ENCODE data around the gene ATP8A2.

ATP8A2 gene

DNA sequence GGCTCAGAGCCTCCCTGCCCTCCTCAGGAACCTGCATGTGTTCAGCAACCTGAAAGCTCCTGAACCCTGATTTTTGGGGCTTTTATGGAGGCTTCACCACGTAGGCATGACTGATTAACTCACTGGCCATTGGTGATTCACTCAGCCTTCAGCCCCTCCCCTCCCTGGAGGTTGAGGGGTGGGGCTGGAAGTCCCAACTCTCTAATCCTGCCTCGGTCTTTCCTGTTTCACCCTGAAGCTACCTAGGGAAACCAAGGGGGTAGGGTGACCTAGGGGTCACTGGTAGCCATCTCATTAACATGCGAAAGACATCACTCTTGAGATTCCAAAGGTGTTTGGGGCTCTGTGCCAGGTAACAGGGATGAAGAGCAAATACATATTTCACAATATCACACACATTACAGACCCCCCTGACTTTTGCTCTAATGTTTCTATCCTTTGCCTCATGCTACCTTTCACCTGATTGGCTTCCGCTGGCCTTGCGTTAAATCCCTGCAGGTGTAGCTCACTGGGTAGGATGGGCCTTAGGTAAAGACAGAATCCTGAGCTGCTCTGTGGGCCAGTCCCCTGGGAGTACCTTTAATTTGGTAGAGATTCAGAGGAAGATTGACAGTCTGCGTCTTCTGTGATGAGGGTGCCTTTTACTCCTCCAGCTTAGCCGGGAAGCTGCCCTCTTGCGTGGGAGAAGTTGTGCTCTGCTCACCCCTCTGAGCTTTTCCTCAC lies 260.6 kb downstream of the ATP8A2 start:
- DNase-seq (ENCODE audit: low read depth): no peak

GRCh38 chr13:25633093-25633492 lies 261.3 kb downstream of the ATP8A2 start:
- no peak for DNase-seq (ENCODE audit: low read depth)

DNA sequence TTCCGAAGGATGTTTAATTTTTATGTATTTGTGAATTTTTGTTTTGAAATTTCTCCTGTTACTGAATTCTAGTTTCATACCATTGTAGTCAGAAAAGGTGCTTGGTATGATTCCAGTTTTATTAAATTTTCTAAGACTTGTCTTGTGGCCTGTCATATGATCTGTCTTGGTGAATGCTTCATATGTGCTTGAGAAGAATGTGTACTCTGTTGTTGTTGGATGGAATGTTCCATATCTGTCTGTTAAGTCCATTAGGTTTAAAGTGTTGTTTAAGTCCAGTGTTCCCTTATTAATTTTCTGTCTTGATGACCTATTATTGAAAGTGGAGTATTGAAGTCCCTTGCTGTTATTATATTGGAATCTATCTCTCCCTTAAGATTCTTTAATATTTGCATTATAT lies 273.9 kb downstream of the ATP8A2 start:
- no peak for DNase-seq (ENCODE audit: low read depth)

DNA sequence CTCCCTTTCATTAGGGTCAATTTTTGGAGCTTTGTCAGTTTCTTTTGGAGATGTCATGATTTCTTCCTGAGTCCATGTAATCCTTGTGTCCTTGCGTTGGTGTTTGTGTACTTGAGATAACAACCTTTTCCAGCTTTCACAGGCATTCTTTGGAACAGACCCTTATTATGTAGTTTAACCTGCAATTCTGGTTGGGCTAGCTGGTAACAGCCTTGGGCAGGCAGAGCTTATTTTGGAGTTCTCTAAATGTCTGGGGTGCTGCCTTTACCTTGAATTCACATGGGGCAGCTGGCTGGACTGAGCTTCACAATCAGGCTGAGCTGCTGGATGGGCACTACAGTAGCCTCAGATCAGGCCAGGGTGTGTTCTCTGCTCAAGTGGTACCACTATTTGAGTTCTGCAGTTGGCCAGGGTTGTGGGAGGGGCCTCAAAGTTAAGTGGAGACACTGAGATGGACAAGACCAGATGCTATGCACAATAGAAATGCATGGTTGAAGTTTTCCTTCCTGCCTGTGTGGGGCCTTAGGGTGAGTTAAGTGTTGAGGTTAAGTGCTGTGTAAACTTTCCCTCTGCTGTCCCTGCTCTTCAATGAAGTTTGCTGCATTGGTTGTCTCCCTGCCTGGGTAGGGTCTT lies 277.3 kb downstream of the ATP8A2 start:
- no peak for DNase-seq (ENCODE audit: low read depth)

DNA sequence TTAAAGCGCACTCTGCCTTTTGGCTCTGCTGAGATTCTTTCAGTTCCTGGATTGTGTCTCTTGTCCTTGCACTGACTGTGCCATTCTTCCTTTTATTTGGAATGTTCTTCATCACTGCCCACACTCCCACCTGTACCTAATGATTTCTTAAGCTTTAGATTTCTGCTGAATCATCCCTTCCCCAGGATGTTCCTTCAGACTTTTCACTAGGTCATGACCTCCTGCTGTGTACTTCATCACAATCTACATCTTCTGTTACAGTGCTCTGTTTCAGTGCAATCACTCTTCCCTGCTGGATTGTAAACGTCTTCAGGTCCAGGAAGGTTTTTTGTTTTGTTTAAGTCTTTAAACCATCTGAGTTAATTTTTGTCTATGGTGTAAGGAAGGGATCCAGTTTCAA lies 281.0 kb downstream of the ATP8A2 start:
- no peak for DNase-seq (ENCODE audit: low read depth)

GRCh38 chr13:25654322-25654721 lies 282.5 kb downstream of the ATP8A2 start:
- DNase-seq (ENCODE audit: low read depth): no peak

DNA sequence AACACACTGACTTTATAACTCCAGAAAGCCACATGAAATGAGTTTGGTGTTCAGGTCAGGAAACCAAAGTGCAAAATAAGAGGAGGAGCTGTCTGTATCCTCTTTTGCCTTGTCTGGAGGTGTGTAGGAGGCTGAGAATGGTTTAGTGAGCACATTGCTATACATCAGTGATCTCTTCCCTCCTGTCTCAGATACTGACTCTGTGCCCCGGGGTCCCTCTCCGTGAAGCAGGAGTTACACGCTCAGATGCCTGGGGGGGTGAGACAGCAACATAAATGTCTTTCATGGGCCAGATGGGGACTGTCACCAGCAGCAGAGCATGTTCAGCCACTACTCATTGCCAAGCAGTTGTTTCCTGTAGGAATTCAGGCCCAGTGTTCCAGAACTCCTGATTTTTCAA lies 285.4 kb downstream of the ATP8A2 start:
- DNase-seq (ENCODE audit: low read depth): no peak

- no peak for DNase-seq (ENCODE audit: low read depth)
Observed at GRCh38 chr13:25659091-25659795, 287.5 kb downstream of the ATP8A2 start.

DNA sequence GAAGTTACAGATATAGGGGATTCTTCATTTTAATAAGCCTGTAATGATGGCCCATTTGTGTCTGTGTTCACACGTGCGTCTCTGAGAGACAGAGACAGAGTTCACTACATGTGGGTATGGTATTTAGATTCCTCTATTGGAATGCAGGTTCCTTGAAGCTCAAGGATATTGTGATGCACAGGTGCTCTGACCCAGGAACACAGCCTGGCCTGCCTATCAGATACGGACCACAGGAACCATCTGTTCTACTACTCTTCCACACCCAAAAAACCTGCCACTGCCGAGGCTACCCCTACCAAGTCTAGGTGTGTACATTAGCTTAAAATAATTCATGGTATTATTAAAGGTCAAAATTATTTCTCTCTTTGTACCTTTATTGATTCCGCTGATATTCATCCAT lies 289.2 kb downstream of the ATP8A2 start:
- DNase-seq (ENCODE audit: low read depth): no peak

DNA sequence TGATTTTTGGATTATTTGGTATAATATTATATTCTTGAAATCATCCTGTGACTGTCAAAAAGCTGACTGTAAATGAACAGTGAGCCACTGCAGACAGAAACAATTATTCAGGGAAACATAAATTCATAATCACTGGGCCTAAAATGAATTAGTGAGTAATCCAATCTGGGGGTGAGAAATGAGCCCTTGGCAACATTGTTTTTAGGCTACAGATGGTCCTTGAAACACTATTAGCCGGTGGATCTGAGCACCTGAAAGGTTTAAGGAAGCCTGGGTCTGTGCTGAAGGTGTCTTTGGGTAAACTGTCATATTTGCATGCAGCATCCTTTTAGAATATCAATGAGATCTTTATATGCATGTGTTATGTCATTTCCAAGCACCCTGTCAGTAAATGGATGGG lies 290.7 kb downstream of the ATP8A2 start:
- DNase-seq (ENCODE audit: low read depth): no peak

GRCh38 chr13:25668345-25668744 lies 296.6 kb downstream of the ATP8A2 start:
- no peak for DNase-seq (ENCODE audit: low read depth)

DNA sequence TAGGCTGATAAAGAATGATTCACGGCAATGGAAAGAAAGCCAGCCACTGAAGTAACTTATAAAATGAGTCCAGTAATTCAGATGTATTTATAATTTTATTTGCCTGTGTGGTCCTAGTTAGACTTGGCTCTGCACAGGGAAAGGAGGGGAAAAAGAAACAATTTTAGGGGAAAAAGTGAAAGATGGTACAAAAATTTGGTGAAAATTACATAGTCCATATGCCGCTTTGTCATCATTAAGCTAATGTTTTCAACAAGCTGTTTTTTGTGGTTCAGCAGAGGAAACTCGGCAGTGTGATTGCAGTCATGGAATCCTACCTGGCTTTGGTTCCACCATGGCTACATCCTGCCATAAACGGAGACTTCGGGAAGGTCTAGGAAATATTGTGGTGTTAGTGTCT lies 301.9 kb downstream of the ATP8A2 start:
- DNase-seq (ENCODE audit: low read depth): no peak

- no peak for DNase-seq (ENCODE audit: low read depth)
Observed at GRCh38 chr13:25674371-25674770, 302.6 kb downstream of the ATP8A2 start.

- DNase-seq (ENCODE audit: low read depth): no peak
Observed at GRCh38 chr13:25675060-25675459, 303.3 kb downstream of the ATP8A2 start.

- no peak for DNase-seq (ENCODE audit: low read depth)
Observed at GRCh38 chr13:25677956-25678355, 306.2 kb downstream of the ATP8A2 start.

DNA sequence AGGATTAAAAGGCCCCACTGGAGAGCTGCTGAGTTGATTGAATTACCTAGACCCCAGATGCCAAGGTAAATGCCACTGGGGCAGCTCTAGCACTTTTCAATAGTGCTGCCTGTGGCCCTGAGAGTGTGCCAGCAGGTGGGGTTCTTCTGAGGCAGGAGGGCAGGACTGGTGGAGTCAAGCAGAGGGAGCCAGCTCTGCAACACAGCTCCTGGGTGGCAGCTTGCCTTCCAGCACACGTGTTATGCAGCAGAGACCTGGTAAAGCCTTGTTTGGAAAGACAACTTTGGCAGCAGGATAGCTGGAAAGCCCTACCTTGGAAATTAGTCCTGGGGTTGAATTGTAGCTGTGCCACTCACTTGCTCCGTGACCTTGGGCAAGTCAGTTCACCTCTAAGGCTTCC lies 306.6 kb downstream of the ATP8A2 start:
- no peak for DNase-seq (ENCODE audit: low read depth)

- DNase-seq (ENCODE audit: low read depth): no peak
Observed at GRCh38 chr13:25679159-25679558, 307.4 kb downstream of the ATP8A2 start.

DNA sequence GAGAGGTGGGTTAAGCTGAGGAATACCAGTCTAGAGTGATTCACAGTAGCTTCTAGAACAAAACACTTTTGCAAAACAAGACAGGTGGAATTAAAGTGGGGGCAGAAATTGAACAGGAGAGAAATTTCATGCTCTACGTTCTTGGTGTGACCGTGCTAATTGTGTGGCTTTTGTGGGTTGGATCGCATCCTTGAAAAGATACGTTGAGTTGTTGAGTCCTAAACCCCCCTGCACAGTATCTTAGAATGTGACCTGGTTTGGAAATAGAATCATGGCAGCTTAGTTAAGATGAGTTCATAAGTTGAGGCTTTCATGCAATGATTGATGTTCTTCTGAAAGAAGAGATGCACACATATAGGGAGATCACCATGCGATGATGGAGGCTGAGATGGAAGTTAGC lies 308.2 kb downstream of the ATP8A2 start:
- DNase-seq (ENCODE audit: low read depth): no peak

- DNase-seq (ENCODE audit: low read depth): no peak
Observed at GRCh38 chr13:25682276-25682675, 310.5 kb downstream of the ATP8A2 start.

DNA sequence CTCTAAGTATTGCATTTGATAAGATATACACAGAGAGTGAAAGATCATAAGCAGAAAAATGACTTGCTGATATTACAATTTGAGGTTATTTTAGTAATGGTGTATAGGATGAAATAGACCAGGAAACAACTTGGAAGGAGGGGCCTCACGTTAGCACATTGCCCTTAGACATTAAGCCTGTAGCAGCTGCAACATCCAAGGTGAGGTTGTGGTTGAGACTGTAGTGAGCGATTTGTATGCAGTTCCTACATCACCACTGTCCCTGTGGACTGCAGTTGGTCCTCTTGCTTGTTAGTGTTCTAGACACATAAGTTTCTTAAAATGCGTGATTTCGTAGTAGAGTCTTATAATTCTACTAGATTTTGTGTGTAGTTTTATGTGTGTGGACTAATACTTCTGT lies 311.3 kb downstream of the ATP8A2 start:
- DNase-seq (ENCODE audit: low read depth): no peak

DNA sequence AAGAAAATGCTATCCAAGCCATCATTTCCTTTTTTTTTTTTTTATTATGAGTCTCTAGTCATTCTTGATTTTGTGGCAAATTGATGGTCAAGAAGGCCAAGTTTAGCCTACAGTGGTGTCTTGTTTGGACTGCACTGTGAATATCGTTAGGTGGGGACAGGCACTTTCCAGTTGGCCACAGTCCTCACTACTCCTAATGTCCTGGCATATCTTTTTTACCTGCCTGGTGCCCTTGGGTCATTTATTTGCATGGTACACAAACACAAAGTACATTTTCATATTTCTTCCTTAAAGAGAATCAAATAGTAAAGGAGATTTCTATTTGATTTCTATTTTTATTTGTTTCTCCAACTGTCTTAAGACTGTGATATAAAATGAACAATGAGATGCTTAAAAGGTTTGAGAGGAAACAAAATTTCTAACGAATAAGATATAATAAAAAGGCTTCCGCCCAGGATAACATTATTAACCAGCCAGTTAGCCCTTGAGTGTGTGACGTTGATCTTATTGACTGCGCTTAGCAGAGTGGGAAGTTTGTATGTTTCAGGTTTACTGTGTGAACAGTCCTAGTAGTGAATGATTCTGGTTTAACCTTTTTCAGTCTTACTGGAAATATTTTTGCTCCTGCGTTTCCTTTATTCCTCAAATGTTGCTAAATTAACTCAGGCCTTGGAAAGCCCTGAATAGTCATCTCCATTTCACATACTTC lies 312.0 kb downstream of the ATP8A2 start:
- no peak for DNase-seq (ENCODE audit: low read depth)

GRCh38 chr13:25684491-25684890 lies 312.7 kb downstream of the ATP8A2 start:
- DNase-seq (ENCODE audit: low read depth): no peak

All from activated T-cell treated with anti-CD3 and anti-CD28 coated beads for 48 hours (primary cell).